ENCODE data around the gene RHO. TPM values are rescaled to one million over a fixed set of nuclear protein-coding genes. Genes with fewer than 3 reads are reported as not detected.

The RHO gene
- total RNA-seq, result 3.0 TPM

GRCh38 chr3:129528589-129529100 lies at the start of gene RHO:
Gene RHO (plus strand): TSS chr3:129528639. CDS start chr3:129528734, 95 bp downstream.

GRCh38 chr3:129543156-129543790 lies 14.8 kb downstream of the RHO start, which contains the start of gene H1-8:
Gene H1-8 (plus strand): TSS chr3:129543175. CDS start chr3:129543219, 44 bp downstream.

Other genes starting within 250 kb of the RHO start
- 35.2 TPM for gene HMCES, start 249.8 kb upstream of the RHO start, total RNA-seq
- 0.44 TPM for gene EFCAB12, start 100.0 kb upstream of the RHO start, total RNA-seq
- 30.8 TPM for gene MBD4, start 88.7 kb upstream of the RHO start, total RNA-seq
- 52.5 TPM for gene IFT122, start 88.4 kb upstream of the RHO start, total RNA-seq
- not detected for gene H1-8, start 14.5 kb downstream of the RHO start, total RNA-seq
- gene PLXND1, start 78.0 kb downstream of the RHO start, total RNA-seq, result 114 TPM

All from camera-type eye (tissue), 1 donor.